Urinary bladder (tissue), 4 donors: ENCODE results near the gene C19orf38. TPM values are rescaled to one million over a fixed set of nuclear protein-coding genes. Genes with fewer than 3 reads are reported as not detected.

Source experiments
- DNase-seq: peaks from one replicate; pipeline ENCODE4 v3.0.0-alpha.2; 2015; ENCODE audit errors: extremely low spot score
- H3K27ac ChIP-seq: one replicate; pipeline ENCODE4 v1.5.1; 2013; ENCODE audit warnings: low read depth, mild to moderate bottlenecking, moderate library complexity
- H3K36me3 ChIP-seq: one replicate; pipeline ENCODE4 v1.6.1; 2013; ENCODE audit warnings: mild to moderate bottlenecking, moderate library complexity; ENCODE audit not compliant: insufficient read depth
- H3K4me1 ChIP-seq: one replicate; pipeline ENCODE4 v1.6.1; 2013; ENCODE audit warnings: mild to moderate bottlenecking, moderate library complexity; ENCODE audit not compliant: insufficient read depth
- H3K4me3 ChIP-seq: one replicate; pipeline ENCODE4 v1.5.1; 2013; ENCODE audit warnings: low read depth, low read length
- WGBS: extraction: QIAGEN DNeasy Blood & Tissue Kit; methylation state at CpG from one replicate; pipeline ENCODE4 v1.1.7; 2013; 5-methylcytosine and 5-hydroxymethylcytosine counted together
- polyA plus RNA-seq: library from polyadenylated mRNA; stranded (reverse); fragments of 200-250 nt; gene quantifications from one replicate; pipeline ENCODE4 v1.2.3, GENCODE V29; 2013
- total RNA-seq: library from RNA; depleted of rRNA; stranded (reverse); fragments of >200 nt; gene quantifications from one replicate; pipeline ENCODE4 v1.2.3, GENCODE V29; 2014
- donor health status: healthy with polysubstance abuse.
- donor health status: healthy.

Gene C19orf38
- total and polyA plus RNA-seq, 2 donors = 2.4 to 2.6 TPM

GRCh38 chr19:10884274-10884673 lies 36.1 kb downstream of the C19orf38 start:
- Histone ChIP-seq H3K4me1 (no peaks in the 10 kb centered on the region), H3K36me3 (no peaks in the 10 kb centered on the region), H3K27ac (no peak overlapping the region), H3K4me3 (no peak overlapping the region)
- WGBS = 33% methylated on average over 2 of the region's 2 CpGs
- no peak for DNase-seq

GRCh38 chr19:10885201-10886169 lies 37.3 kb downstream of the C19orf38 start:
- H3K36me3 ChIP-seq = no peaks in the 10 kb centered on the region
- no peak overlapping the region for H3K27ac ChIP-seq
- H3K4me1 ChIP-seq = no peaks in the 10 kb centered on the region
- DNase-seq = no peak
- WGBS = 49% methylated on average over 20 of the region's 20 CpGs
- no peak overlapping the region for H3K4me3 ChIP-seq

- 84% methylated on average over 9 of the region's 9 CpGs for WGBS
- H3K4me1 ChIP-seq = no peaks in the 10 kb centered on the region
- H3K36me3 ChIP-seq = no peaks in the 10 kb centered on the region
- no peak overlapping the region for H3K27ac ChIP-seq
- DNase-seq = no peak
- H3K4me3 ChIP-seq = no peak overlapping the region
These were observed 39.6 kb downstream of the C19orf38 start for GRCh38 chr19:10887616-10888367.

- DNase-seq = no peak
- Histone ChIP-seq H3K4me1 (no peaks in the 10 kb centered on the region), H3K27ac (no peak overlapping the region), H3K36me3 (no peaks in the 10 kb centered on the region), H3K4me3 (no peak overlapping the region)
- WGBS = 52% methylated on average over 13 of the region's 13 CpGs
These were observed 40.2 kb downstream of the C19orf38 start for GRCh38 chr19:10888421-10888866.

- no peaks in the 10 kb centered on the region for H3K36me3 ChIP-seq
- no peak overlapping the region for H3K4me3 ChIP-seq
- WGBS = 93% methylated on average over 4 of the region's 4 CpGs
- H3K4me1 ChIP-seq = no peaks in the 10 kb centered on the region
- DNase-seq = no peak
- no peak overlapping the region for H3K27ac ChIP-seq
These were observed 41.7 kb downstream of the C19orf38 start for GRCh38 chr19:10889880-10890279.

GRCh38 chr19:10891405-10892086 lies 43.3 kb downstream of the C19orf38 start:
- peak; percentile 53 for DNase-seq
- Histone ChIP-seq H3K36me3 (no peaks in the 10 kb centered on the region), H3K27ac (no peak overlapping the region), H3K4me3 (no peak overlapping the region), H3K4me1 (no peaks in the 10 kb centered on the region)
- WGBS = 42% methylated on average over 21 of the region's 21 CpGs

GRCh38 chr19:10892256-10892655 lies 44.0 kb downstream of the C19orf38 start:
- H3K36me3 ChIP-seq = no peaks in the 10 kb centered on the region
- whole genome bisulfite sequencing = 79% methylated on average over 13 of the region's 13 CpGs
- no peak overlapping the region for H3K27ac ChIP-seq
- H3K4me3 ChIP-seq = no peak overlapping the region
- DNase-seq = no peak
- H3K4me1 ChIP-seq = no peaks in the 10 kb centered on the region

GRCh38 chr19:10894911-10895213 lies 46.6 kb downstream of the C19orf38 start:
- WGBS = 86% methylated on average over 7 of the region's 7 CpGs
- no peak overlapping the region for H3K27ac ChIP-seq

GRCh38 chr19:10895363-10895762 lies 47.1 kb downstream of the C19orf38 start:
- Histone ChIP-seq H3K4me1 (no peaks in the 10 kb centered on the region), H3K27ac (no peak overlapping the region), H3K36me3 (no peaks in the 10 kb centered on the region), H3K4me3 (no peak overlapping the region)
- 86% methylated on average over 6 of the region's 6 CpGs for WGBS
- DNase-seq = no peak

More at GRCh38 chr19:10894911-10895213, 46.6 kb downstream of the C19orf38 start:
- Histone ChIP-seq H3K4me3 (no peak overlapping the region), H3K4me1 (no peaks in the 10 kb centered on the region), H3K36me3 (no peaks in the 10 kb centered on the region)
- no peak for DNase-seq

- DNase-seq = no peak
- Histone ChIP-seq H3K4me1 (no peaks in the 10 kb centered on the region), H3K4me3 (no peak overlapping the region), H3K27ac (no peak overlapping the region), H3K36me3 (no peaks in the 10 kb centered on the region)
- WGBS = 79% methylated on average over 12 of the region's 12 CpGs
These were observed 47.7 kb downstream of the C19orf38 start for GRCh38 chr19:10895920-10896319.

- DNase-seq = no peak
- WGBS = 39% methylated on average over 7 of the region's 7 CpGs
- H3K4me3 ChIP-seq = no peak overlapping the region
- H3K36me3 ChIP-seq = no peaks in the 10 kb centered on the region
- no peak overlapping the region for H3K27ac ChIP-seq
- no peaks in the 10 kb centered on the region for H3K4me1 ChIP-seq
These were observed 48.8 kb downstream of the C19orf38 start for GRCh38 chr19:10896851-10897526.

- H3K27ac ChIP-seq = no peak overlapping the region
- H3K4me3 ChIP-seq = no peak overlapping the region
- DNase-seq = no peak
- no peaks in the 10 kb centered on the region for H3K36me3 ChIP-seq
- WGBS = 68% methylated on average over 10 of the region's 10 CpGs
- no peaks in the 10 kb centered on the region for H3K4me1 ChIP-seq
These were observed 50.4 kb downstream of the C19orf38 start for GRCh38 chr19:10898633-10899032.

GRCh38 chr19:10899151-10899653 lies 51.0 kb downstream of the C19orf38 start:
- Histone ChIP-seq H3K36me3 (no peaks in the 10 kb centered on the region), H3K27ac (no peak overlapping the region), H3K4me1 (no peaks in the 10 kb centered on the region), H3K4me3 (no peak overlapping the region)
- WGBS = 62% methylated on average over 10 of the region's 10 CpGs
- no peak for DNase-seq
